HG02981 (cell line): ENCODE measurements around the gene TSPO.
"Not testable (repeated sequence)": the region's sequence is repeated elsewhere in the genome, so short reads cannot be mapped to it uniquely, and the experiment has no call there.

ENCODE experiments used
- ATAC-seq: cut with Tn5 transposase; IDR thresholded peaks from one replicate; pipeline ENCODE4 v1.9.1; 2021; ENCODE audit warnings: mild to moderate bottlenecking, moderate library complexity; ENCODE audit not compliant: unreplicated experiment

Gene TSPO

GRCh38 chr22:43151251-43152002, at the start of gene TSPO:
Gene TSPO (plus strand): TSS chr22:43151559. CDS start chr22:43159239, 7,680 bp downstream.
- no peak for ATAC-seq

- ATAC-seq, result not testable (repeated sequence)
Observed at GRCh38 chr22:43104056-43104625, 47.2 kb upstream of the TSPO start.

GRCh38 chr22:43104950-43105349, 46.4 kb upstream of the TSPO start:
- not testable (repeated sequence) for ATAC-seq

GRCh38 chr22:43106302-43106701, 45.1 kb upstream of the TSPO start:
- no peak for ATAC-seq

GRCh38 chr22:43109511-43109910, 41.8 kb upstream of the TSPO start:
- no peak for ATAC-seq

GRCh38 chr22:43109921-43110443, 41.4 kb upstream of the TSPO start:
- no peak for ATAC-seq

GRCh38 chr22:43110444-43110926, 40.9 kb upstream of the TSPO start, which contains the start of gene BIK:
Gene BIK (plus strand): TSS chr22:43110750. CDS start chr22:43124023, 13,273 bp downstream.
- no peak for ATAC-seq

GRCh38 chr22:43110927-43111623, 40.3 kb upstream of the TSPO start:
- ATAC-seq, result no peak

GRCh38 chr22:43113526-43114251, 37.7 kb upstream of the TSPO start:
- no peak for ATAC-seq

- no peak for ATAC-seq
Observed at GRCh38 chr22:43114958-43115357, 36.4 kb upstream of the TSPO start.

GRCh38 chr22:43116932-43117331, 34.4 kb upstream of the TSPO start:
- ATAC-seq, result no peak

- ATAC-seq, result no peak
Observed at GRCh38 chr22:43118024-43118849, 33.1 kb upstream of the TSPO start.

GRCh38 chr22:43118953-43119458, 32.4 kb upstream of the TSPO start:
- no peak for ATAC-seq

GRCh38 chr22:43126501-43127165, 24.7 kb upstream of the TSPO start:
- ATAC-seq, result no peak

GRCh38 chr22:43127166-43127908, 24.0 kb upstream of the TSPO start:
- ATAC-seq, result no peak

- no peak for ATAC-seq
Observed at GRCh38 chr22:43128116-43128515, 23.2 kb upstream of the TSPO start.

GRCh38 chr22:43128928-43129424, 22.4 kb upstream of the TSPO start:
- no peak for ATAC-seq
